Measurements from ENCODE around the gene GPBAR1. TPM values are rescaled to one million over a fixed set of nuclear protein-coding genes. Genes with fewer than 3 reads are reported as not detected.
A peak's percentile ranks its signal among the peaks of the same experiment; 100 is the strongest.

Gene GPBAR1
- total and polyA plus RNA-seq, 2 donors (not counting 1 experiment from before 2014, with no cell fraction given) = 0.66 to 0.81 TPM

- ChIA-PET POLR2A (interaction anchor here (0.7 to 3.7 kb wide), 10 partner anchors 13 to 384 kb away, joined by 3 to 36 read pairs (median 5); partner anchors contain the start of gene TMBIM1), CTCF (interaction anchor here (1.3 to 8.0 kb wide), 14 partner anchors 15 to 603 kb away, joined by 3 to 331 read pairs (median 9); partner anchors contain the start of genes ARPC2, CATIP, CTDSP1 and TMBIM1)
- Mint-ChIP-seq H3K27me3 (no peaks in the 10 kb centered on the region), H3K4me1 (peaks cover 56% of the 10 kb centered on the region), H3K4me3 (peak overlapping the region; percentile 47), H3K27ac (peak overlapping the region; percentile 88), H3K9me3 (ENCODE audit: insufficient read depth) (no peaks in the 10 kb centered on the region)
- intact Hi-C loops (cut with micrococcal nuclease) = loop anchor here (2.0 to 5.0 kb wide), 3 partner anchors 49 to 1323 kb away; partner anchors contain the start of genes GMPPA and STK11IP
- Histone ChIP-seq H3K4me1 (ENCODE audit: control insufficient read depth in 2 of 2, insufficient read depth in 2 of 2, low read length in 2 of 2) (peaks cover 35 to 51% of the 10 kb centered on the region in 2 donors), H3K4me2 (replicated peaks; ENCODE audit: low read depth, low read length, poor library complexity, severe bottlenecking) (no peak overlapping the region), H3K27me3 (replicated peaks in 1 of 4; ENCODE audit: control extremely low read depth in 1 of 4, control insufficient read depth in 3 of 4, insufficient read depth in 4 of 4, low read length in 3 of 4) (no peaks in the 10 kb centered on the region), H3K9me3 (ENCODE audit: control extremely low read depth in 1 of 3, control insufficient read depth in 2 of 3, insufficient read depth in 1 of 3, low read length in 2 of 3) (no peaks in the 10 kb centered on the region), H3K27ac (ENCODE audit: low read length in 2 of 2) (peak overlapping the region; percentile 51 to 57), H3K9ac (ENCODE audit: low read length) (no peak overlapping the region), H3K4me3 (ENCODE audit: control extremely low read depth in 1 of 5, extremely low read depth in 1 of 5, insufficient read depth in 1 of 5, low read depth in 2 of 5, low read length in 4 of 5) (no peak overlapping the region), H2AFZ (ENCODE audit: insufficient read depth, low read depth, low read length, poor library complexity, severe bottlenecking) (no peak overlapping the region), H3K79me2 (ENCODE audit: control insufficient read depth, insufficient read depth, low read length) (peaks cover 31% of the 10 kb centered on the region), H4K20me1 (ENCODE audit: control insufficient read depth, insufficient read depth, low read length, poor library complexity, severe bottlenecking) (peaks cover 25% of the 10 kb centered on the region), H3K36me3 (replicated peaks in 1 of 2; ENCODE audit: control extremely low read depth in 1 of 2, control insufficient read depth in 1 of 2, extremely low read depth in 1 of 2, insufficient read depth in 2 of 2, low read length in 1 of 2) (peaks cover 3 to 58% of the 10 kb centered on the region in 2 experiments)
- no CpG with 5 or more reads among the region's 2 CpGs for WGBS (ENCODE audit: insufficient coverage)
- ATAC-seq (ENCODE audit: low read depth) (no peak), DNase-seq (no peak)
- no peak for TF ChIP-seq CTCF (IDR thresholded peaks at IDR 0.05)
- TF ChIP-seq EZH2 (IDR thresholded peaks at IDR 0.05; ENCODE audit: borderline replicate concordance, insufficient read depth, low read depth, low read length, poor library complexity, severe bottlenecking) = no peak
Measured at GRCh38 chr2:218273908-218274249, 13.1 kb downstream of the GPBAR1 start.

GRCh38 chr2:218274586-218274985, 13.8 kb downstream of the GPBAR1 start:
- ChIA-PET POLR2A (interaction anchor here (1.0 to 3.7 kb wide), 3 partner anchors 12 to 49 kb away, joined by 3 to 36 read pairs (median 32); partner anchors contain the start of gene TMBIM1), CTCF (interaction anchor here (1.1 to 8.0 kb wide), 5 partner anchors 15 to 120 kb away, joined by 5 to 331 read pairs (median 77); partner anchors contain the start of genes CATIP and TMBIM1)
- Histone ChIP-seq H3K79me2 (ENCODE audit: control insufficient read depth, insufficient read depth, low read length) (peaks cover 29% of the 10 kb centered on the region), H3K27me3 (replicated peaks in 1 of 4; ENCODE audit: control extremely low read depth in 1 of 4, control insufficient read depth in 3 of 4, insufficient read depth in 4 of 4, low read length in 3 of 4) (no peaks in the 10 kb centered on the region), H2AFZ (ENCODE audit: insufficient read depth, low read depth, low read length, poor library complexity, severe bottlenecking) (no peak overlapping the region), H3K4me2 (replicated peaks; ENCODE audit: low read depth, low read length, poor library complexity, severe bottlenecking) (no peak overlapping the region), H3K9ac (ENCODE audit: low read length) (no peak overlapping the region), H3K36me3 (replicated peaks in 1 of 2; ENCODE audit: control extremely low read depth in 1 of 2, control insufficient read depth in 1 of 2, extremely low read depth in 1 of 2, insufficient read depth in 2 of 2, low read length in 1 of 2) (peaks cover 3 to 65% of the 10 kb centered on the region in 2 experiments), H3K9me3 (ENCODE audit: control extremely low read depth in 1 of 3, control insufficient read depth in 2 of 3, insufficient read depth in 1 of 3, low read length in 2 of 3) (no peaks in the 10 kb centered on the region), H3K4me1 (ENCODE audit: control insufficient read depth in 2 of 2, insufficient read depth in 2 of 2, low read length in 2 of 2) (peaks cover 30 to 44% of the 10 kb centered on the region in 2 donors), H4K20me1 (ENCODE audit: control insufficient read depth, insufficient read depth, low read length, poor library complexity, severe bottlenecking) (peaks cover 32% of the 10 kb centered on the region), H3K27ac (ENCODE audit: low read length in 2 of 2) (peak overlapping the region in 1 of 2 donors; percentile 57), H3K4me3 (ENCODE audit: control extremely low read depth in 1 of 5, extremely low read depth in 1 of 5, insufficient read depth in 1 of 5, low read depth in 2 of 5, low read length in 4 of 5) (no peak overlapping the region)
- DNase-seq = no peak
- no peak for ATAC-seq (ENCODE audit: low read depth)
- H3K4me3 Mint-ChIP-seq = no peak overlapping the region
- peaks cover 49% of the 10 kb centered on the region for H3K4me1 Mint-ChIP-seq
- no peak for TF ChIP-seq EZH2 (IDR thresholded peaks at IDR 0.05; ENCODE audit: borderline replicate concordance, insufficient read depth, low read depth, low read length, poor library complexity, severe bottlenecking)
- TF ChIP-seq CTCF (IDR thresholded peaks at IDR 0.05) = no peak
- H3K27me3 Mint-ChIP-seq = no peaks in the 10 kb centered on the region
- no peaks in the 10 kb centered on the region for H3K9me3 Mint-ChIP-seq (ENCODE audit: insufficient read depth)
- H3K27ac Mint-ChIP-seq = peak overlapping the region; percentile 88
- 76% methylated on average over 3 of the region's 4 CpGs for WGBS (ENCODE audit: insufficient coverage)
- intact Hi-C loops (cut with micrococcal nuclease) = loop anchor here (5.0 kb wide), 2 partner anchors 1223 to 1323 kb away; partner anchors contain the start of genes GMPPA and STK11IP
